Fibroblast of lung (primary cell): Measurements from ENCODE around the gene SELENOW.

Experiments
- CTCF ChIP-seq, 2 donors: IDR thresholded peaks in 1 of 2; conservative IDR thresholded peaks in 1 of 2; 1 replicate in 1 of 2; 2 replicates in 1 of 2; pipeline ENCODE4 v1.5.1; 2011 to 2012; ENCODE audit warnings: low read length in 2 of 2, control low read depth in 1 of 2, inconsistent platforms in 1 of 2, low read depth in 1 of 2, mild to moderate bottlenecking in 1 of 2
- EZH2 ChIP-seq: IDR thresholded peaks from 2 replicates; pipeline ENCODE4 v1.5.1; 2012; ENCODE audit warnings: low read length, control low read depth, mild to moderate bottlenecking; ENCODE audit errors: missing control alignments

GRCh38 chr19:47766359-47766620 is 12.2 kb upstream of the SELENOW start:
- TF ChIP-seq CTCF (conservative IDR thresholded peaks at IDR 0.05 in 1 of 2, IDR thresholded peaks at IDR 0.05 in 1 of 2; ENCODE audit: low read depth in 1 of 2, low read length in 2 of 2) = no peak
- no peak for TF ChIP-seq EZH2
